ENCODE measurements around the gene HIRIP3.
A peak's percentile ranks its signal among the peaks of the same experiment; 100 is the strongest.

HIRIP3 gene

GRCh38 chr16:29983420-29984136 lies 11.8 kb downstream of the HIRIP3 start:
- DNase-seq (ENCODE audit: low read depth): no peak

DNA sequence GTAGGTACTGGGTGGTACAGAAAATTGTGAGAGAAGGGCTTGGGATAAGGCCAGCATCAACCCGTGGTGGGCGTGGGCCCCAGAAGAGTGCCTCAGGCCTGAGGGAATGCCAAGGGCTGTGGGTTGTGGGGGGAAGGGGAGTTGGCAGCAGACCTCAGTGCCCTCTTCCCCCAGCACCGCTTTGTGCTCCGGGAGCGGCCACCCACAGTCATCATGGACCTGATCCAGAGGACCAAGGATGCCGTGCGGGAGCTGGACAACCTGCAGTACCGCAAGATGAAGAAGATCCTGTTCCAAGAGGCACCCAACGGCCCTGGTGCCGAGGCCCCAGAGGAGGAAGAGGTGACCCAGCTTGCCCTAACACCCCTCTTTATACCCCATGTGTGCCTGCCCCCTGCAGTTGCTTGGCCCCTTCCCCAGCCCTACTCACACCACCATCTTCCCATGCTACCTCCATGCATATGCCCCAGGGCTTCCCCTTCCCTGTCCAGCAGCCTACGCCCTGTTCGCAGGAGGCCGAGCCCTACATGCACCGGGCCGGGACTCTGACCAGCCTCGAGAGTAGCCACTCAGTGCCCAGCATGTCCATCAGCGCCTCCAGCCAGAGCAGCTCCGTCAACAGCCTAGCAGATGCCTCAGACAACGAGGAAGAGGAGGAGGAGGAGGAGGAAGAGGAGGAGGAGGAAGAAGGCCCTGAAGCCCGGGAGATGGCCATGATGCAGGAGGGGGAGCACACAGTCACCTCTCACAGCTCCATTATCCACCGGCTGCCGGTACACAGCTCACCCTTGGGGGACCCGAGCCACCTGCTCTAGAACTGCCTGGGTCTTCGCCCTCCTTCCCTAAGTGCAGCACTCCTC lies 12.6 kb downstream of the HIRIP3 start:
- DNase-seq (ENCODE audit: low read depth): no peak

- no peak for DNase-seq (ENCODE audit: low read depth)
These were observed 16.7 kb downstream of the HIRIP3 start for GRCh38 chr16:29978564-29979270.

- DNase-seq (ENCODE audit: low read depth): no peak
These were observed 17.3 kb downstream of the HIRIP3 start for GRCh38 chr16:29978081-29978480.

- no peak for DNase-seq (ENCODE audit: low read depth)
These were observed 18.2 kb downstream of the HIRIP3 start for GRCh38 chr16:29977063-29977825.

DNA sequence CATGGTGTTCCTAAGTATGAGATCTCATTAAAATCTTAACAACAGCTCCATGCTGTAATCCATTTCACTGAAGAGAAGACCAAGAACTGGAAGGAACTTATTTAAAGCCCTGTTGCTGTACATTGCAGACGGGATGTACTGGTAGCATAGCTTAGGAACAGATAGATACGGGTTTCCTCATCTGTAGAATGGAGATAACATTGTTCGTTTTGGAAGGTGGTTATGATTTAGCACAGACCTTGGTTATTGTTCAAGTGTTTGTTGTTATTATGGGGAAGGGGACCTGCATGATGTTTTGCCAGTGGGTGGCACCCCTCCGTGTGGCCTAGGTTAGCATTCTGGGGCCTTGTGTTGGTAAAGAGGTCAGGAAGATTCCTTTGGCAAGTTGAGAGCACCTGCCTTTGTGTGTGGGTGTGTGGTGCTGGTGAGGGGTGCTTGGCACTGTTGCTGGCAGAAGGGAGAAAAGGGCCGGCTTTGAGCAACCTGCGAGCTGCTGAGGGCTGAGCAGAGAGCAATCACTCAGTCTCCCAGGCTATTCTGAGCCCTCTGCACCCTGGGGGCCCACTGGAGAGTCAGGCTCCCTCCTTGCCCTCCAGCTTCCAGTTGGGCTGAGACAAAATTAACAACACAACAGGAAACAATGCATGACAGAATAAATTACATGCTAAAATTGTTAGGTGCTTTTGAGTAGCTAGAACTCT lies 19.5 kb downstream of the HIRIP3 start:
- DNase-seq (ENCODE audit: low read depth): no peak

DNA sequence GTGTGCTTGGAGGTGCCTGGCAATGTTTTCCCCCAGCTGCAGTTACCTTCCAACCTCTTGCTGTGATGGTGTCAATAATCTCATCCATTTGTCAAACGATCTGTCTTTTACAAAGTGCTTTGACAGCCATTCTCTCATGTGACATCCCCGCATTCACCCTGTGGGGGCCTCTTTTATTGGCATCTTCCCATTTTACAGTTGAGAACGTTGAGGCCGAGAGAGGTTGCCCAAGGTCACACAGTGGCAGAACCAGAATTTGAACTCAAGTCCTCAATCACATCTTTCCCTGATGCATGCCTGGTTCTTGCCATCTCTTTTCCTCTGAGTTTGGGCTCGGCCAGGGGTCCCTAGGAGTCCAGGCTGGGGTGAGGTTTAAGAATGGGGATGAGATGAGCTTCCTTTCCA lies 20.3 kb downstream of the HIRIP3 start:
- DNase-seq (ENCODE audit: low read depth): no peak

- no peak for DNase-seq (ENCODE audit: low read depth)
These were observed 20.9 kb downstream of the HIRIP3 start for GRCh38 chr16:29974291-29975133.

- peak; percentile 88 for DNase-seq (ENCODE audit: low read depth)
These were observed 21.8 kb downstream of the HIRIP3 start, which contains the start of gene TAOK2 for GRCh38 chr16:29973384-29974246. TAOK2 (plus strand) TSS chr16:29973868; CDS start chr16:29977773, 3,905 bp downstream.

- no peak for DNase-seq (ENCODE audit: low read depth)
These were observed 22.4 kb downstream of the HIRIP3 start for GRCh38 chr16:29972992-29973383.

- no peak for DNase-seq (ENCODE audit: low read depth)
These were observed 22.9 kb downstream of the HIRIP3 start for GRCh38 chr16:29972500-29972899.

GRCh38 chr16:29971304-29971703 lies 24.1 kb downstream of the HIRIP3 start:
- DNase-seq (ENCODE audit: low read depth): no peak

- no peak for DNase-seq (ENCODE audit: low read depth)
These were observed 27.2 kb downstream of the HIRIP3 start for GRCh38 chr16:29968205-29968604.

DNA sequence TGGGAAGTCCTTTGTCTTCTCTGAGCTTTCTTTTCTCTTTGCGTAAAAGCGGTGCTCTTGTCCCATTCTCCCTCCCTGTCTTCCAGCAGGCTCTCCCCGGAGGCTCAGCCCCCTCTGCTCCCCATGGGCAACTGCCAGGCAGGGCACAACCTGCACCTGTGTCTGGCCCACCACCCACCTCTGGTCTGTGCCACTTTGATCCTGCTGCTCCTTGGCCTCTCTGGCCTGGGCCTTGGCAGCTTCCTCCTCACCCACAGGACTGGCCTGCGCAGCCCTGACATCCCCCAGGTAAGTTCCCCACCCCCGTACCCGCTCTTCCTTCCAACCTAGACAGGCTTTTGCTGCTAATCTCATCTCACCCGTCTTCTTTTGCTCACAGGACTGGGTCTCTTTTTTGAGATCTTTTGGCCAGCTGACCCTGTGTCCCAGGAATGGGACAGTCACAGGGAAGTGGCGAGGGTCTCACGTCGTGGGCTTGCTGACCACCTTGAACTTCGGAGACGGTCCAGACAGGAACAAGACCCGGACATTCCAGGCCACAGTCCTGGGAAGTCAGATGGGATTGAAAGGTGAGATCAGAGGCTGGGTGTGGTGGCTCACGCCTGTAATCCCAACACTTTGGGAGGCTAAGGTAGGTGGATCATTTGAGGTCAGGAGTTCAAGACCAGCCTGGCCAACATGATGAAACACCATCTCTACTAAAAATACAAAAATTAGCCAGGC lies 32.2 kb downstream of the HIRIP3 start:
- no peak for DNase-seq (ENCODE audit: low read depth)

- no peak for DNase-seq (ENCODE audit: low read depth)
These were observed 32.9 kb downstream of the HIRIP3 start for GRCh38 chr16:29962344-29962994.

DNA sequence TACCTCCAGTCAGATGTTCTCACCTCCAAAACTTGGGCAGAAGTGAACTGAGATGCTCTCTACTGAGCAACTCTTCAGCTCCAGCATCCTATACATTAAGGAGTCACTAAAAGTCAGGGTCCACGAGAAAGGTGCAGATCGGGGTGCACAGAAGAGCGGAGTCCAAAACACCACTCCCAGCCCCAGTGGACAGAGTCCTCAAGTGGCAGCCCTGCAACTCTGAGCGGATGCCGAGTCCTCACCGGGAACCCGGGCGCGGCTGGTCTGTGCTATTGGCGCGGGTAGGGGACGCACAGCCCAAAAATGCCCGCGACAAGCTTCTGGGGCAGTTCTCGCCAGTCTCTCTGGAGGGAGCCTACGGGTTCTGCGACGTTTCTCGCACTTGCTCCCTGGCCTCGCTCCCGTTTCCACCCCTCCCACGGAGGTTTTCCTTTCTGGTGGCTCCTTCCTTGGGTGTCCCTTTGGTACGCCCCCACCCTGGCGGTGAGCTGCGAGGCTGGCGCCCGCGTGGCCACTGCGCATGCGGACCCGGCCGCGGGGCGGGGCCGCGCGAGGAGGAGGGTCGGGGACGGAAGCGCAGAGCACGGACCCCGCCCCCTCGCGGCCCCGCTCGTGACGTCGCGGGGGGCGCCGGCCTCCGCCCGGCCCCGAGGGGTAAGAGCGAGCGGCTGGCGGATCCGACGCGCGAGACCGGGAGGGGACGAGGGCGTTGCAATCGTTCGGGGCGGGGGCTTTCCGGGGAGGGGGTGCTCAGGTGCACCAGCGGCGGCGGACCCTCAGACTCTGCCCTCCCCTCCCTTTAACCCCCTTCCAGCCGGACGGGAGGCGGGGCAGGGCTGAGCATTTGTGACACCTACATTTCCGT lies 33.7 kb downstream of the HIRIP3 start, which contains the start of gene TMEM219:
TSS of gene TMEM219 (plus strand) at position 601 of the 865 bp plus-strand sequence. CDS start 1,065 bp downstream, outside the sequence.
- DNase-seq (ENCODE audit: low read depth): peak; percentile 85

GRCh38 chr16:29961127-29961478 lies 34.3 kb downstream of the HIRIP3 start:
- DNase-seq (ENCODE audit: low read depth): no peak

All from stimulated activated CD8-positive, alpha-beta memory T cell treated with anti-CD3 and anti-CD28 coated beads, Interleukin-15, amount 100 ng/mL, for 24 hours (primary cell).